Kasumi-1 (cell line): ENCODE measurements around the gene DEFB118.
"Not testable (repeated sequence)": the region's sequence is repeated elsewhere in the genome, so short reads cannot be mapped to it uniquely, and the experiment has no call there.

Source experiments
- DNase-seq, 2 experiments: peaks; one replicate each; lab custom pipeline; 2025; lab: John Stamatoyannopoulos, UW

The DEFB118 gene

GRCh38 chr20:31368301-31368700 is at the start of gene DEFB118:
TSS of gene DEFB118 (plus strand) at chr20:31368601. CDS start at chr20:31368651, 50 bp downstream.
- DNase-seq: no peak

- DNase-seq: no peak
Measured at GRCh38 chr20:31322504-31322903, 45.9 kb upstream of the DEFB118 start.

- no peak for DNase-seq
Measured at GRCh38 chr20:31330893-31331292, 37.5 kb upstream of the DEFB118 start.

GRCh38 chr20:31341470-31341869 is 26.9 kb upstream of the DEFB118 start:
- DNase-seq: no peak

- no peak for DNase-seq
Measured at GRCh38 chr20:31355981-31356380, 12.4 kb upstream of the DEFB118 start.

GRCh38 chr20:31363295-31363694 is 5.1 kb upstream of the DEFB118 start:
- no peak for DNase-seq

- DNase-seq: not testable (repeated sequence)
Measured at GRCh38 chr20:31364272-31364671, 4.1 kb upstream of the DEFB118 start.

- no peak for DNase-seq
Measured at GRCh38 chr20:31374346-31374745, 5.9 kb downstream of the DEFB118 start.

- no peak for DNase-seq
Measured at GRCh38 chr20:31390490-31390889, 22.1 kb downstream of the DEFB118 start, which contains the start of gene DEFB119. TSS of gene DEFB119 (minus strand) at chr20:31390590. CDS start at chr20:31390483, 107 bp downstream.

GRCh38 chr20:31392836-31393235 is 24.4 kb downstream of the DEFB118 start:
- no peak for DNase-seq

- no peak for DNase-seq
Measured at GRCh38 chr20:31394900-31395299, 26.5 kb downstream of the DEFB118 start.

- DNase-seq: no peak
Measured at GRCh38 chr20:31403886-31404285, 35.5 kb downstream of the DEFB118 start.

GRCh38 chr20:31406115-31406514 is 37.7 kb downstream of the DEFB118 start, which contains the start of gene DEFB121:
TSS of gene DEFB121 (minus strand) at chr20:31406215. CDS start at chr20:31406152, 63 bp downstream.
- no peak for DNase-seq

- DNase-seq: no peak
Measured at GRCh38 chr20:31410011-31410410, 41.6 kb downstream of the DEFB118 start.

- DNase-seq: no peak
Measured at GRCh38 chr20:31414381-31414780, 46.0 kb downstream of the DEFB118 start.

GRCh38 chr20:31415653-31416052 is 47.3 kb downstream of the DEFB118 start:
- no peak for DNase-seq

GRCh38 chr20:31418307-31418706 is 49.9 kb downstream of the DEFB118 start:
- DNase-seq: no peak
